Neural cell (in vitro differentiated cells): ENCODE data around the gene DYDC2. TPM values are rescaled to one million over a fixed set of nuclear protein-coding genes. Genes with fewer than 3 reads are reported as not detected.

ENCODE experiments used
- H2AFZ ChIP-seq: fragments of 200-600, 300-800 bp; sonication (generic), shearing (Covaris generic); 2 replicates; pipeline ENCODE4 v1.6.0; 2014; ENCODE audit warnings: low read depth, mild to moderate bottlenecking, antibody characterized with exemption, low read length, moderate library complexity
- H3F3A ChIP-seq: fragments of 200-600 bp; shearing (Covaris generic); 2 replicates; pipeline ENCODE4 v1.6.1; 2016; ENCODE audit warnings: mild to moderate bottlenecking, moderate library complexity, mixed read lengths, antibody characterized with exemption, low read length; ENCODE audit not compliant: insufficient read depth, poor library complexity, severe bottlenecking
- H3K27ac ChIP-seq: fragments of 200-600, 300-800 bp; sonication (generic), shearing (Covaris generic); 2 replicates; pipeline ENCODE4 v1.5.1; 2014; ENCODE audit warnings: mild to moderate bottlenecking, low read length, moderate library complexity
- H3K27me3 ChIP-seq: fragments of 300-800, 200-600 bp; sonication (generic), shearing (Covaris generic); 2 replicates; pipeline ENCODE4 v1.6.0; 2014; ENCODE audit warnings: mild to moderate bottlenecking, low read depth, low read length, moderate library complexity; ENCODE audit not compliant: insufficient read depth
- H3K36me3 ChIP-seq: fragments of 300-800, 200-600 bp; sonication (generic), shearing (Covaris generic); 2 replicates; pipeline ENCODE4 v1.5.1; 2014; ENCODE audit warnings: mild to moderate bottlenecking, antibody characterized with exemption, low read length, moderate library complexity; ENCODE audit not compliant: insufficient read depth
- H3K4me2 ChIP-seq: fragments of 300-800, 200-600 bp; sonication (generic), shearing (Covaris generic); 2 replicates; pipeline ENCODE4 v1.6.0; 2014; ENCODE audit warnings: mild to moderate bottlenecking, low read length
- H3K4me3 ChIP-seq: fragments of 300-800, 200-600 bp; sonication (generic), shearing (Covaris generic); 2 replicates; pipeline ENCODE4 v1.5.1; 2014; ENCODE audit warnings: mild to moderate bottlenecking, low read length, moderate library complexity
- H3K79me2 ChIP-seq: fragments of 200-600 bp; shearing (Covaris generic); replicated peaks from 2 replicates; pipeline ENCODE4 v1.6.0; 2014; ENCODE audit warnings: mild to moderate bottlenecking, low read length, moderate library complexity; ENCODE audit not compliant: insufficient read depth
- H3K9ac ChIP-seq: fragments of 300-800, 200-600 bp; sonication (generic), shearing (Covaris generic); 2 replicates; pipeline ENCODE4 v1.6.1; 2016; ENCODE audit warnings: mild to moderate bottlenecking, low read length, mixed read lengths
- H3K9me2 ChIP-seq: fragments of 200-600 bp; shearing (Covaris generic); 2 replicates; pipeline ENCODE4 v1.6.1; 2016; ENCODE audit warnings: mild to moderate bottlenecking, low read length, mixed read lengths; ENCODE audit not compliant: insufficient read depth
- H3K9me3 ChIP-seq: fragments of 200-600, 300-800 bp; sonication (generic), shearing (Covaris generic); 2 replicates; pipeline ENCODE4 v1.6.1; 2016; ENCODE audit warnings: mild to moderate bottlenecking, mixed run types, low read length, moderate library complexity, mixed read lengths
- H4K20me1 ChIP-seq: fragments of 200-600 bp; shearing (Covaris generic); 2 replicates; pipeline ENCODE4 v1.6.1; 2016; ENCODE audit warnings: mild to moderate bottlenecking, mixed run types; ENCODE audit not compliant: insufficient read depth
- CTCF ChIP-seq: fragments of 450-650 bp; IDR thresholded peaks from 2 replicates; pipeline ENCODE4 v1.5.1; 2014; ENCODE audit warnings: antibody characterized with exemption, mild to moderate bottlenecking, moderate library complexity; ENCODE audit not compliant: poor library complexity, severe bottlenecking
- EP300 ChIP-seq: fragments of 450-650 bp; conservative IDR thresholded peaks from 2 replicates; pipeline ENCODE4 v1.6.1; 2014; ENCODE audit warnings: antibody characterized with exemption, mild to moderate bottlenecking, moderate library complexity; ENCODE audit not compliant: poor library complexity, severe bottlenecking
- EZH2 ChIP-seq: fragments of 200-600, 300-800 bp; shearing (Covaris generic), sonication (generic); IDR thresholded peaks from 2 replicates; pipeline ENCODE4 v1.6.1; 2014; ENCODE audit warnings: antibody characterized with exemption, low read length, borderline replicate concordance, mild to moderate bottlenecking; ENCODE audit not compliant: insufficient read depth, poor library complexity, severe bottlenecking
- MXI1 ChIP-seq: fragments of 450-650 bp; conservative IDR thresholded peaks from 2 replicates; pipeline ENCODE4 v1.6.1; 2014; ENCODE audit warnings: antibody characterized with exemption, mild to moderate bottlenecking; ENCODE audit not compliant: poor library complexity, severe bottlenecking
- POLR2AphosphoS5 ChIP-seq: IDR thresholded peaks from 2 replicates; pipeline ENCODE4 v1.6.1; 2012
- RAD21 ChIP-seq: fragments of 450-650 bp; conservative IDR thresholded peaks from 2 replicates; pipeline ENCODE4 v1.6.1; 2014; ENCODE audit warnings: antibody characterized with exemption, mild to moderate bottlenecking, moderate library complexity
- REST ChIP-seq: IDR thresholded peaks from 2 replicates; pipeline ENCODE4 v1.6.1; 2012; ENCODE audit warnings: borderline replicate concordance
- SMC3 ChIP-seq: fragments of 450-650 bp; conservative IDR thresholded peaks from 2 replicates; pipeline ENCODE4 v1.6.1; 2014; ENCODE audit warnings: antibody characterized with exemption, mild to moderate bottlenecking, moderate library complexity; ENCODE audit not compliant: poor library complexity
- TAF1 ChIP-seq: IDR thresholded peaks from 2 replicates; pipeline ENCODE4 v1.6.1; 2012; ENCODE audit warnings: low read depth
- polyA plus RNA-seq: library from polyadenylated mRNA; depleted of rRNA; stranded (reverse); fragments of >200 nt; gene quantifications from 2 replicates; pipeline ENCODE4 v1.2.3, GENCODE V29; 2014

DYDC2 gene
- polyA plus RNA-seq, 1 donor from 2014 or later = 2.4 TPM

- Histone ChIP-seq H3K9ac (no peak overlapping the region), H3K4me2 (no peak overlapping the region), H3K36me3 (no peaks in the 10 kb centered on the region), H3K79me2 (no peaks in the 10 kb centered on the region), H3K27me3 (no peaks in the 10 kb centered on the region), H3F3A (no peaks in the 10 kb centered on the region), H3K4me3 (no peak overlapping the region), H3K9me3 (no peaks in the 10 kb centered on the region), H4K20me1 (no peaks in the 10 kb centered on the region), H2AFZ (no peak overlapping the region), H3K27ac (no peak overlapping the region), H3K9me2 (no peaks in the 10 kb centered on the region)
- TF ChIP-seq POLR2AphosphoS5 (no peak), EZH2 (no peak), MXI1 (no peak), REST (no peak), EP300 (no peak), RAD21 (no peak), CTCF (no peak)
These were observed 5.4 kb upstream of the DYDC2 start for GRCh38 chr10:80351220-80351619.

GRCh38 chr10:80356989-80357850 is 639 bp downstream of the DYDC2 start:
- no peaks in the 10 kb centered on the region for H3K27me3 ChIP-seq
- no peaks in the 10 kb centered on the region for H3K36me3 ChIP-seq
- no peaks in the 10 kb centered on the region for H3K79me2 ChIP-seq
- no peaks in the 10 kb centered on the region for H3K9me3 ChIP-seq
- peak overlapping the region; percentile 23 for H3K4me2 ChIP-seq
- no peaks in the 10 kb centered on the region for H3K9me2 ChIP-seq
- TF ChIP-seq TAF1 (no peak), SMC3 (peak; percentile 11), REST (peak; percentile 51)
- H3F3A ChIP-seq = peaks cover 3% of the 10 kb centered on the region
- peak overlapping the region; percentile 79 for H3K9ac ChIP-seq
- peak overlapping the region; percentile 68 for H3K4me3 ChIP-seq
- peak overlapping the region; percentile 61 for H2AFZ ChIP-seq
- peak overlapping the region; percentile 65 for H3K27ac ChIP-seq
- no peaks in the 10 kb centered on the region for H4K20me1 ChIP-seq
